ENCODE measurements around the gene TNRC6C.

Gene TNRC6C

GRCh38 chr17:77999413-78000173 is 41.1 kb downstream of the TNRC6C start:
- Histone ChIP-seq H3K27ac (ENCODE audit: low read length) (no peak overlapping the region), H3K4me1 (ENCODE audit: insufficient read depth, low read length) (no peaks in the 10 kb centered on the region), H3K9ac (ENCODE audit: low read depth, low read length) (no peak overlapping the region), H3K36me3 (ENCODE audit: insufficient read depth, low read length) (peaks cover 28% of the 10 kb centered on the region), H2AFZ (ENCODE audit: low read depth, low read length) (no peak overlapping the region), H3K79me2 (ENCODE audit: insufficient read depth, low read length) (peaks cover 88% of the 10 kb centered on the region), H3K9me3 (ENCODE audit: insufficient read depth, low read length, severe bottlenecking) (no peaks in the 10 kb centered on the region), H3K27me3 (ENCODE audit: insufficient read depth, low read length, poor library complexity) (no peaks in the 10 kb centered on the region), H4K20me1 (ENCODE audit: insufficient read depth, low read length) (peaks cover 58% of the 10 kb centered on the region), H3K4me2 (ENCODE audit: insufficient read depth, low read length) (no peak overlapping the region), H3K4me3 (ENCODE audit: low read depth in 1 of 2, low read length in 2 of 2) (no peak overlapping the region)
- ATAC-seq (ENCODE audit: insufficient read depth, low read depth) (no peak), DNase-seq (no peak)
- TF ChIP-seq, protein P1, sequence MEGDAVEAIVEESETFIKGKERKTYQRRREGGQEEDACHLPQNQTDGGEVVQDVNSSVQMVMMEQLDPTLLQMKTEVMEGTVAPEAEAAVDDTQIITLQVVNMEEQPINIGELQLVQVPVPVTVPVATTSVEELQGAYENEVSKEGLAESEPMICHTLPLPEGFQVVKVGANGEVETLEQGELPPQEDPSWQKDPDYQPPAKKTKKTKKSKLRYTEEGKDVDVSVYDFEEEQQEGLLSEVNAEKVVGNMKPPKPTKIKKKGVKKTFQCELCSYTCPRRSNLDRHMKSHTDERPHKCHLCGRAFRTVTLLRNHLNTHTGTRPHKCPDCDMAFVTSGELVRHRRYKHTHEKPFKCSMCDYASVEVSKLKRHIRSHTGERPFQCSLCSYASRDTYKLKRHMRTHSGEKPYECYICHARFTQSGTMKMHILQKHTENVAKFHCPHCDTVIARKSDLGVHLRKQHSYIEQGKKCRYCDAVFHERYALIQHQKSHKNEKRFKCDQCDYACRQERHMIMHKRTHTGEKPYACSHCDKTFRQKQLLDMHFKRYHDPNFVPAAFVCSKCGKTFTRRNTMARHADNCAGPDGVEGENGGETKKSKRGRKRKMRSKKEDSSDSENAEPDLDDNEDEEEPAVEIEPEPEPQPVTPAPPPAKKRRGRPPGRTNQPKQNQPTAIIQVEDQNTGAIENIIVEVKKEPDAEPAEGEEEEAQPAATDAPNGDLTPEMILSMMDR (IDR thresholded peaks at IDR 0.05; ENCODE audit: borderline replicate concordance, extremely low read depth, low read length, poor library complexity, severe bottlenecking): no peak
- TF ChIP-seq EZH2 (IDR thresholded peaks at IDR 0.05; ENCODE audit: borderline replicate concordance, low read depth, low read length, severe bottlenecking): no peak

- Histone ChIP-seq H2AFZ (ENCODE audit: low read depth, low read length) (no peak overlapping the region), H3K4me1 (ENCODE audit: insufficient read depth, low read length) (no peaks in the 10 kb centered on the region), H3K27me3 (ENCODE audit: insufficient read depth, low read length, poor library complexity) (no peaks in the 10 kb centered on the region), H3K4me2 (ENCODE audit: insufficient read depth, low read length) (no peak overlapping the region), H3K9me3 (ENCODE audit: insufficient read depth, low read length, severe bottlenecking) (no peaks in the 10 kb centered on the region), H3K4me3 (ENCODE audit: low read depth in 1 of 2, low read length in 2 of 2) (no peak overlapping the region), H3K9ac (ENCODE audit: low read depth, low read length) (no peak overlapping the region), H3K27ac (ENCODE audit: low read length) (no peak overlapping the region), H3K36me3 (ENCODE audit: insufficient read depth, low read length) (peaks cover 25% of the 10 kb centered on the region), H4K20me1 (ENCODE audit: insufficient read depth, low read length) (peaks cover 53% of the 10 kb centered on the region), H3K79me2 (ENCODE audit: insufficient read depth, low read length) (peaks cover 80% of the 10 kb centered on the region)
- TF ChIP-seq, protein P1 (IDR thresholded peaks at IDR 0.05; ENCODE audit: borderline replicate concordance, extremely low read depth, low read length, poor library complexity, severe bottlenecking): no peak
- no peak for TF ChIP-seq EZH2 (IDR thresholded peaks at IDR 0.05; ENCODE audit: borderline replicate concordance, low read depth, low read length, severe bottlenecking)
- ATAC-seq (ENCODE audit: insufficient read depth, low read depth) (no peak), DNase-seq (no peak)
Measured at GRCh38 chr17:78000341-78000740, 41.8 kb downstream of the TNRC6C start.

- Histone ChIP-seq H3K4me1 (ENCODE audit: insufficient read depth, low read length) (no peaks in the 10 kb centered on the region), H3K9me3 (ENCODE audit: insufficient read depth, low read length, severe bottlenecking) (no peaks in the 10 kb centered on the region), H2AFZ (ENCODE audit: low read depth, low read length) (no peak overlapping the region), H4K20me1 (ENCODE audit: insufficient read depth, low read length) (peaks cover 51% of the 10 kb centered on the region), H3K36me3 (ENCODE audit: insufficient read depth, low read length) (peaks cover 32% of the 10 kb centered on the region), H3K27me3 (ENCODE audit: insufficient read depth, low read length, poor library complexity) (no peaks in the 10 kb centered on the region), H3K79me2 (ENCODE audit: insufficient read depth, low read length) (peaks cover 72% of the 10 kb centered on the region), H3K27ac (ENCODE audit: low read length) (no peak overlapping the region), H3K9ac (ENCODE audit: low read depth, low read length) (no peak overlapping the region), H3K4me2 (ENCODE audit: insufficient read depth, low read length) (no peak overlapping the region), H3K4me3 (ENCODE audit: low read depth in 1 of 2, low read length in 2 of 2) (no peak overlapping the region)
- DNase-seq (no peak), ATAC-seq (ENCODE audit: insufficient read depth, low read depth) (no peak)
- TF ChIP-seq, protein P1 (IDR thresholded peaks at IDR 0.05; ENCODE audit: borderline replicate concordance, extremely low read depth, low read length, poor library complexity, severe bottlenecking): no peak
- TF ChIP-seq EZH2 (IDR thresholded peaks at IDR 0.05; ENCODE audit: borderline replicate concordance, low read depth, low read length, severe bottlenecking): no peak
Measured at GRCh38 chr17:78001182-78001581, 42.7 kb downstream of the TNRC6C start.
